ENCODE data around the gene B2M. TPM values are rescaled to one million over a fixed set of nuclear protein-coding genes. Genes with fewer than 3 reads are reported as not detected.

The B2M gene
- total and polyA plus RNA-seq, 10 of the 15 experiments (the other 5 are each of a cell fraction or from before 2014, with no cell fraction given), result 2,901 to 22,794 (median 8,374) TPM

- H4K20me1 ChIP-seq (ENCODE audit: control insufficient read depth, insufficient read depth), result no peaks in the 10 kb centered on the region
- no peaks in the 10 kb centered on the region for H3K36me3 ChIP-seq (ENCODE audit: control insufficient read depth in 2 of 2, insufficient read depth in 2 of 2, low read length in 1 of 2)
- H3K4me2 ChIP-seq (ENCODE audit: control insufficient read depth, insufficient read depth), result peak overlapping the region; percentile 61; the same call in 1 of the 2 replicates
- ChIA-PET CTCF (interaction anchor here (0.6 to 9.8 kb wide), 40 partner anchors 9 to 211 kb away, joined by 3 to 454 read pairs (median 5); partner anchors contain the start of genes B2M, PATL2 and SPG11), SMC1A (ENCODE audit: uncharacterized antibody, unreplicated experiment) (interaction anchor here (0.7 to 16.1 kb wide), 28 partner anchors 9 to 654 kb away, joined by 3 to 637 read pairs (median 4); partner anchors contain the start of genes B2M, PATL2 and SPG11), POLR2A (interaction anchor here (0.8 to 13.7 kb wide), 7 partner anchors 13 to 160 kb away, joined by 3 to 718 read pairs (median 14); partner anchors contain the start of genes B2M, PATL2 and SPG11), RAD21 (ENCODE audit: unreplicated experiment) (interaction anchor here (0.6 to 19.7 kb wide), 22 partner anchors 10 to 429 kb away, joined by 3 to 680 read pairs (median 4); partner anchors contain the start of genes B2M, PATL2 and SPG11)
- H3K27me3 ChIP-seq (replicated peaks in 1 of 2; ENCODE audit: control insufficient read depth in 2 of 2, insufficient read depth in 2 of 2, low read length in 1 of 2), result no peaks in the 10 kb centered on the region
- intact Hi-C loops (cut with micrococcal nuclease; ENCODE audit: unreplicated experiment), result loop anchor here (1.0 to 5.0 kb wide), 2 partner anchors 146 to 160 kb away; no protein-coding TSS in a partner anchor
- ATAC-seq, result no peak
- H3K9me3 ChIP-seq (replicated peaks; ENCODE audit: control insufficient read depth, insufficient read depth, low read length), result no peaks in the 10 kb centered on the region
- H2AFZ ChIP-seq (ENCODE audit: control insufficient read depth, low read depth, low read length), result no peak overlapping the region
- no peak overlapping the region for H3K27ac ChIP-seq (ENCODE audit: control insufficient read depth, insufficient read depth)
- peaks cover 47% of the 10 kb centered on the region for H3K79me2 ChIP-seq (ENCODE audit: control insufficient read depth, insufficient read depth, low read length)
- no peak for DNase-seq (ENCODE audit: low read depth, low spot score)
- H3K9ac ChIP-seq (ENCODE audit: control insufficient read depth, insufficient read depth, low read length), result no peak overlapping the region
- WGBS (ENCODE audit: insufficient coverage, insufficient replicate concordance, low lambda C conversion rate, missing lambda C conversion rate), result 65% methylated on average over 3 of the region's 3 CpGs
- no peak for FAIRE-seq
- H3K4me3 ChIP-seq, result no peak overlapping the region
- no TSS peak for BruUV-seq (replicated peaks)
- in situ Hi-C loops (cut with MboI), result loop anchor here (5.0 kb wide), 1 partner anchor 146 kb away; no protein-coding TSS in a partner anchor
- peaks cover 22% of the 10 kb centered on the region for H3K4me1 ChIP-seq (ENCODE audit: control insufficient read depth, insufficient read depth, low read length)
- no peak for TF ChIP-seq E4F1 (IDR thresholded peaks at IDR 0.05; ENCODE audit: borderline replicate concordance, partially characterized antibody)
- TF ChIP-seq, protein P1, sequence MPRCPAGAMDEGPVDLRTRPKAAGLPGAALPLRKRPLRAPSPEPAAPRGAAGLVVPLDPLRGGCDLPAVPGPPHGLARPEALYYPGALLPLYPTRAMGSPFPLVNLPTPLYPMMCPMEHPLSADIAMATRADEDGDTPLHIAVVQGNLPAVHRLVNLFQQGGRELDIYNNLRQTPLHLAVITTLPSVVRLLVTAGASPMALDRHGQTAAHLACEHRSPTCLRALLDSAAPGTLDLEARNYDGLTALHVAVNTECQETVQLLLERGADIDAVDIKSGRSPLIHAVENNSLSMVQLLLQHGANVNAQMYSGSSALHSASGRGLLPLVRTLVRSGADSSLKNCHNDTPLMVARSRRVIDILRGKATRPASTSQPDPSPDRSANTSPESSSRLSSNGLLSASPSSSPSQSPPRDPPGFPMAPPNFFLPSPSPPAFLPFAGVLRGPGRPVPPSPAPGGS (IDR thresholded peaks at IDR 0.05; ENCODE audit: borderline replicate concordance, insufficient read depth, low read depth, low read length, poor library complexity, severe bottlenecking), result no peak
- TF ChIP-seq CREB1 (IDR thresholded peaks at IDR 0.05; ENCODE audit: low read depth), result no peak
- no peak for TF ChIP-seq TBL1XR1 (IDR thresholded peaks at IDR 0.05; ENCODE audit: low read depth, low read length)
- TF ChIP-seq CHD1 (IDR thresholded peaks at IDR 0.05; ENCODE audit: low read depth, low read length), result no peak
- TF ChIP-seq, protein P2, sequence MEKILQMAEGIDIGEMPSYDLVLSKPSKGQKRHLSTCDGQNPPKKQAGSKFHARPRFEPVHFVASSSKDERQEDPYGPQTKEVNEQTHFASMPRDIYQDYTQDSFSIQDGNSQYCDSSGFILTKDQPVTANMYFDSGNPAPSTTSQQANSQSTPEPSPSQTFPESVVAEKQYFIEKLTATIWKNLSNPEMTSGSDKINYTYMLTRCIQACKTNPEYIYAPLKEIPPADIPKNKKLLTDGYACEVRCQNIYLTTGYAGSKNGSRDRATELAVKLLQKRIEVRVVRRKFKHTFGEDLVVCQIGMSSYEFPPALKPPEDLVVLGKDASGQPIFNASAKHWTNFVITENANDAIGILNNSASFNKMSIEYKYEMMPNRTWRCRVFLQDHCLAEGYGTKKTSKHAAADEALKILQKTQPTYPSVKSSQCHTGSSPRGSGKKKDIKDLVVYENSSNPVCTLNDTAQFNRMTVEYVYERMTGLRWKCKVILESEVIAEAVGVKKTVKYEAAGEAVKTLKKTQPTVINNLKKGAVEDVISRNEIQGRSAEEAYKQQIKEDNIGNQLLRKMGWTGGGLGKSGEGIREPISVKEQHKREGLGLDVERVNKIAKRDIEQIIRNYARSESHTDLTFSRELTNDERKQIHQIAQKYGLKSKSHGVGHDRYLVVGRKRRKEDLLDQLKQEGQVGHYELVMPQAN (conservative IDR thresholded peaks at IDR 0.05), result no peak
- no peak for TF ChIP-seq TCF12 (IDR thresholded peaks at IDR 0.05; ENCODE audit: low read depth, low read length)
- TF ChIP-seq IKZF2 (IDR thresholded peaks at IDR 0.05), result peak; percentile 33 to 60; a peak in 3 of 4 replicates
- TF ChIP-seq, protein P3, sequence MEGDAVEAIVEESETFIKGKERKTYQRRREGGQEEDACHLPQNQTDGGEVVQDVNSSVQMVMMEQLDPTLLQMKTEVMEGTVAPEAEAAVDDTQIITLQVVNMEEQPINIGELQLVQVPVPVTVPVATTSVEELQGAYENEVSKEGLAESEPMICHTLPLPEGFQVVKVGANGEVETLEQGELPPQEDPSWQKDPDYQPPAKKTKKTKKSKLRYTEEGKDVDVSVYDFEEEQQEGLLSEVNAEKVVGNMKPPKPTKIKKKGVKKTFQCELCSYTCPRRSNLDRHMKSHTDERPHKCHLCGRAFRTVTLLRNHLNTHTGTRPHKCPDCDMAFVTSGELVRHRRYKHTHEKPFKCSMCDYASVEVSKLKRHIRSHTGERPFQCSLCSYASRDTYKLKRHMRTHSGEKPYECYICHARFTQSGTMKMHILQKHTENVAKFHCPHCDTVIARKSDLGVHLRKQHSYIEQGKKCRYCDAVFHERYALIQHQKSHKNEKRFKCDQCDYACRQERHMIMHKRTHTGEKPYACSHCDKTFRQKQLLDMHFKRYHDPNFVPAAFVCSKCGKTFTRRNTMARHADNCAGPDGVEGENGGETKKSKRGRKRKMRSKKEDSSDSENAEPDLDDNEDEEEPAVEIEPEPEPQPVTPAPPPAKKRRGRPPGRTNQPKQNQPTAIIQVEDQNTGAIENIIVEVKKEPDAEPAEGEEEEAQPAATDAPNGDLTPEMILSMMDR (IDR thresholded peaks at IDR 0.05 in 2 of 3, conservative IDR thresholded peaks at IDR 0.05 in 1 of 3; ENCODE audit: control insufficient read depth in 2 of 3, extremely low read depth in 1 of 3, insufficient read depth in 1 of 3, low read depth in 3 of 3, low read length in 3 of 3), result peak; percentile 55 to 80 (median 70); a peak in 5 of 6 replicates
- peak; percentile 87 for TF ChIP-seq RAD21 (IDR thresholded peaks at IDR 0.05; ENCODE audit: insufficient read depth, low read depth, low read length)
- TF ChIP-seq MTA3 (IDR thresholded peaks at IDR 0.05; ENCODE audit: borderline replicate concordance, low read length), result no peak
- TF ChIP-seq NBN (IDR thresholded peaks at IDR 0.05), result no peak
- TF ChIP-seq, protein P4, sequence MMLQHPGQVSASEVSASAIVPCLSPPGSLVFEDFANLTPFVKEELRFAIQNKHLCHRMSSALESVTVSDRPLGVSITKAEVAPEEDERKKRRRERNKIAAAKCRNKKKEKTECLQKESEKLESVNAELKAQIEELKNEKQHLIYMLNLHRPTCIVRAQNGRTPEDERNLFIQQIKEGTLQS (IDR thresholded peaks at IDR 0.05; ENCODE audit: borderline replicate concordance, extremely low read depth, low read depth, low read length), result no peak
- no peak for TF ChIP-seq SIX5 (IDR thresholded peaks at IDR 0.05; ENCODE audit: low read depth, low read length, severe bottlenecking)
Measured at GRCh38 chr15:44738340-44738984, 27.1 kb downstream of the B2M start.
